Measurements from ENCODE around the gene CLNK.

DNA sequence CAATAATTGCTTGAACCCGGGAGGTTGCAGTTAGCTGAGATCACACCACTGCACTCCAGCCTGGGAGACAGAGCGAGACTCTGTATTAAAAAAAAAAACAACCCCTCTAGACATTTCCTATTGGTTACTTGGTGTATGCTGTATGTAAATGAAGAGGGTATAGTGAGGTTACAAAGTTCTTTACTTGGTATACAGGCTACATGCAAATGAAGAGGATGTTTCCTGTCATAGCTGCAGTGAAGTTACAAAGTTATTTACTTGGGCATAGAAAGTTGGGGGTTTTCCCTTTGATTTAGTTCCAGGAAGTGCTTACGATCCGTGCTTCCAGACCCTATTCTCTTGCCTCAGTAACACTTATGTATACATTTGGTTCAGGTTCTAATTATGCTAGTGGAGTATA, 38.4 kb upstream of the CLNK start:
- TF ChIP-seq, protein P1, sequence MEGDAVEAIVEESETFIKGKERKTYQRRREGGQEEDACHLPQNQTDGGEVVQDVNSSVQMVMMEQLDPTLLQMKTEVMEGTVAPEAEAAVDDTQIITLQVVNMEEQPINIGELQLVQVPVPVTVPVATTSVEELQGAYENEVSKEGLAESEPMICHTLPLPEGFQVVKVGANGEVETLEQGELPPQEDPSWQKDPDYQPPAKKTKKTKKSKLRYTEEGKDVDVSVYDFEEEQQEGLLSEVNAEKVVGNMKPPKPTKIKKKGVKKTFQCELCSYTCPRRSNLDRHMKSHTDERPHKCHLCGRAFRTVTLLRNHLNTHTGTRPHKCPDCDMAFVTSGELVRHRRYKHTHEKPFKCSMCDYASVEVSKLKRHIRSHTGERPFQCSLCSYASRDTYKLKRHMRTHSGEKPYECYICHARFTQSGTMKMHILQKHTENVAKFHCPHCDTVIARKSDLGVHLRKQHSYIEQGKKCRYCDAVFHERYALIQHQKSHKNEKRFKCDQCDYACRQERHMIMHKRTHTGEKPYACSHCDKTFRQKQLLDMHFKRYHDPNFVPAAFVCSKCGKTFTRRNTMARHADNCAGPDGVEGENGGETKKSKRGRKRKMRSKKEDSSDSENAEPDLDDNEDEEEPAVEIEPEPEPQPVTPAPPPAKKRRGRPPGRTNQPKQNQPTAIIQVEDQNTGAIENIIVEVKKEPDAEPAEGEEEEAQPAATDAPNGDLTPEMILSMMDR (IDR thresholded peaks at IDR 0.05) = no peak
- no peak for TF ChIP-seq POLR2A (IDR thresholded peaks at IDR 0.05)

Measured in esophagus squamous epithelium (tissue), 4 donors.